HepG2 (cell line): ENCODE data around the gene LYSET. TPM values are rescaled to one million over a fixed set of nuclear protein-coding genes. Genes with fewer than 3 reads are reported as not detected.

Source experiments
- ATAC-seq: fragments of 200-7000 bp; cut with Tn5 transposase; 3 replicates; pipeline ENCODE4 v1.9.1; 2020; ENCODE audit warnings: mild to moderate bottlenecking, moderate library complexity
- BruUV-seq: library from RNA; stranded (reverse); fragments of 400-500 nt; replicated peaks from 2 replicates; lab custom pipeline; 2021; lab: Mats Ljungman, UMichigan
- CTCF ChIA-PET: fragments of 300-600 bp; formaldehyde crosslinking; extraction: SDS; loops from one replicate; lab custom pipeline; 2021; ENCODE audit warnings: low total read pairs, inconsistent platforms, low intra/inter-chr PET ratio; lab: Yijun Ruan, JAX
- POLR2A ChIA-PET: fragments of 350-600 bp; sonication (Branson Sonifier 250); formaldehyde crosslinking; loops from one replicate; lab custom pipeline; 2020; ENCODE audit warnings: antibody characterized with exemption, inconsistent platforms; lab: Yijun Ruan, JAX
- DNase-seq: peaks from one replicate; pipeline ENCODE4 v3.0.0-alpha.2; 2015; ENCODE audit warnings: low spot score
- FAIRE-seq: peaks from 3 replicates; lab custom pipeline; 2011; peaks lifted over from hg19 to GRCh38; lab: Jason Lieb, UNC
- H2AFZ ChIP-seq: one replicate; pipeline ENCODE4 v1.6.1; 2011; ENCODE audit warnings: low read length, inconsistent platforms
- H3K27ac ChIP-seq: fragments of 300-600 bp; 3 replicates; pipeline ENCODE4 v1.8.0; 2011; ENCODE audit warnings: mixed run types, mild to moderate bottlenecking, mixed read lengths, low read length, inconsistent platforms; ENCODE audit not compliant: insufficient read depth; ENCODE audit errors: extremely low read length
- H3K27me3 ChIP-seq, 2 experiments: fragments of 200-600 bp in 1 of 2; 2 replicates in 1 of 2; 3 replicates in 1 of 2; pipeline versions ENCODE4 v1.6.0 to v1.8.0; 2011; ENCODE audit warnings: low read length in 2 of 2, mild to moderate bottlenecking in 2 of 2, moderate library complexity in 2 of 2, inconsistent platforms in 1 of 2; ENCODE audit not compliant: insufficient read depth in 2 of 2, control insufficient read depth in 1 of 2
- H3K36me3 ChIP-seq, 2 experiments: fragments of 200-600 bp in 1 of 2; replicated peaks in 1 of 2; 2 replicates in 1 of 2; 3 replicates in 1 of 2; pipeline versions ENCODE4 v1.5.1 to v1.8.0; 2011; ENCODE audit warnings: low read length in 2 of 2, inconsistent platforms in 1 of 2; ENCODE audit not compliant: insufficient read depth in 2 of 2, control insufficient read depth in 1 of 2
- H3K4me1 ChIP-seq: 2 replicates; pipeline ENCODE4 v1.5.1; 2012; ENCODE audit warnings: low read length, inconsistent platforms; ENCODE audit not compliant: insufficient read depth
- H3K4me2 ChIP-seq: 2 replicates; pipeline ENCODE4 v1.6.0; 2011; ENCODE audit warnings: low read depth, low read length, inconsistent platforms
- H3K4me3 ChIP-seq, 3 experiments: fragments of 200-600 bp in 1 of 3; sonication (generic), shearing (Covaris generic) in 1 of 3; replicated peaks in 1 of 3; 2 replicates each; pipeline ENCODE4 v1.5.1; 2011 to 2016; ENCODE audit warnings: low read length in 3 of 3, inconsistent platforms in 2 of 3, low read depth in 2 of 3, mild to moderate bottlenecking in 2 of 3, control low read depth in 1 of 3, mixed read lengths in 1 of 3; ENCODE audit not compliant: insufficient read depth in 1 of 3
- H3K79me2 ChIP-seq: one replicate; pipeline ENCODE4 v1.6.1; 2011; ENCODE audit warnings: low read length, inconsistent platforms; ENCODE audit not compliant: insufficient read depth
- H3K9ac ChIP-seq: 2 replicates; pipeline ENCODE4 v1.6.0; 2011; ENCODE audit warnings: mild to moderate bottlenecking, low read depth, low read length, inconsistent platforms; ENCODE audit not compliant: insufficient read depth
- H3K9me3 ChIP-seq: 2 replicates; pipeline ENCODE4 v1.5.1; 2012; ENCODE audit warnings: mild to moderate bottlenecking, low read length
- H4K20me1 ChIP-seq: 2 replicates; pipeline ENCODE4 v1.6.0; 2011; ENCODE audit warnings: inconsistent platforms, mild to moderate bottlenecking, low read length, moderate library complexity; ENCODE audit not compliant: insufficient read depth
- FIP1L1 ChIP-seq: fragments of 200-400 bp; formaldehyde crosslinking; IDR thresholded peaks from 2 replicates; pipeline ENCODE4 v1.6.1; 2018; ENCODE audit warnings: low read depth, mild to moderate bottlenecking, low read length, moderate library complexity, borderline replicate concordance; ENCODE audit not compliant: insufficient read depth
- GLI4 ChIP-seq: sonication (generic); formaldehyde crosslinking; IDR thresholded peaks from 2 replicates; pipeline ENCODE4 v1.5.1; 2020; ENCODE audit warnings: missing genetic modification reagents, mild to moderate bottlenecking, moderate library complexity, borderline replicate concordance
- JUNB ChIP-seq: sonication (generic); formaldehyde crosslinking; IDR thresholded peaks from 2 replicates; pipeline ENCODE4 v1.8.0; 2022; ENCODE audit warnings: missing genetic modification reagents, mild to moderate bottlenecking, borderline replicate concordance
- NAIF1 ChIP-seq: sonication (generic); formaldehyde crosslinking; IDR thresholded peaks from 2 replicates; pipeline ENCODE4 v1.5.0; 2020; ENCODE audit warnings: mild to moderate bottlenecking, missing genetic modification reagents, borderline replicate concordance
- ZNF142 ChIP-seq: sonication (generic); formaldehyde crosslinking; IDR thresholded peaks from 2 replicates; pipeline ENCODE4 v1.4.0; 2020; ENCODE audit warnings: missing genetic modification reagents
- ZNF577 ChIP-seq: sonication (generic); formaldehyde crosslinking; IDR thresholded peaks from 2 replicates; pipeline ENCODE4 v1.4.0; 2020; ENCODE audit warnings: mild to moderate bottlenecking, low read depth, missing genetic modification reagents, borderline replicate concordance
- ZNF775 ChIP-seq: sonication (generic); formaldehyde crosslinking; IDR thresholded peaks from 2 replicates; pipeline ENCODE4 v1.4.0; 2020; ENCODE audit warnings: missing genetic modification reagents, mild to moderate bottlenecking, moderate library complexity, borderline replicate concordance
- ZNF788 ChIP-seq: sonication (generic); formaldehyde crosslinking; IDR thresholded peaks from 2 replicates; pipeline ENCODE4 v1.5.0; 2020; ENCODE audit warnings: mild to moderate bottlenecking, missing genetic modification reagents, borderline replicate concordance
- WGBS: methylation state at CpG from one replicate; pipeline ENCODE4 v1.1.6; 2017; ENCODE audit warnings: low lambda C conversion rate; 5-methylcytosine and 5-hydroxymethylcytosine counted together
- in situ Hi-C: cut with HindIII; loops from 2 replicates; pipeline ENCODE4 v1.10.0; 2017; ENCODE audit warnings: low pct_unique_long_range_greater_than_20kb; ENCODE audit not compliant: extremely low pct_ligation_motif_present
- intact Hi-C: fragments of 100-400 bp; cut with micrococcal nuclease; formaldehyde crosslinking; loops from one replicate; pipeline ENCODE4 v1.10.0; 2022; ENCODE audit not compliant: unreplicated experiment
- polyA plus RNA-seq, 8 experiments: library from polyadenylated mRNA; depleted of rRNA in 3 of 8; stranded (reverse) in 7 of 8; unstranded in 1 of 8; fragments of >200 nt; fragmentation: Illumina TruSeq in 4 of 8; extraction: Trizol in 4 of 8; gene quantifications; 2 replicates each; pipeline versions ENCODE4 v1.2.1 to v1.2.3, GENCODE V29; 2011 to 2016; ENCODE audit warnings: low read depth in 4 of 8, missing spikeins in 1 of 8, mixed read lengths in 1 of 8; ENCODE audit not compliant: insufficient read depth in 1 of 8
- total RNA-seq, 5 experiments: library from RNA; depleted of rRNA; stranded (reverse); fragments of >200 nt; fragmentation: Illumina TruSeq; extraction: Trizol; gene quantifications; 2 replicates each; pipeline ENCODE4 v1.2.3, GENCODE V29; 2016; ENCODE audit warnings: low read depth in 1 of 5
- TF ChIP-seq, protein P1 (sequence below): sonication (generic); formaldehyde crosslinking; IDR thresholded peaks from 2 replicates; pipeline ENCODE4 v1.4.0; 2020; ENCODE audit warnings: missing genetic modification reagents, borderline replicate concordance
- TF ChIP-seq, protein P2 (sequence below): sonication (generic); formaldehyde crosslinking; conservative IDR thresholded peaks from 2 replicates; pipeline ENCODE4 v1.8.0; 2022; ENCODE audit warnings: missing genetic modification reagents

Gene LYSET
- total and polyA plus RNA-seq, 2 of the 13 experiments (the other 11 are each of a cell fraction or from before 2014, with no cell fraction given): 19.1 to 36.6 TPM

- TF ChIP-seq, protein P1, sequence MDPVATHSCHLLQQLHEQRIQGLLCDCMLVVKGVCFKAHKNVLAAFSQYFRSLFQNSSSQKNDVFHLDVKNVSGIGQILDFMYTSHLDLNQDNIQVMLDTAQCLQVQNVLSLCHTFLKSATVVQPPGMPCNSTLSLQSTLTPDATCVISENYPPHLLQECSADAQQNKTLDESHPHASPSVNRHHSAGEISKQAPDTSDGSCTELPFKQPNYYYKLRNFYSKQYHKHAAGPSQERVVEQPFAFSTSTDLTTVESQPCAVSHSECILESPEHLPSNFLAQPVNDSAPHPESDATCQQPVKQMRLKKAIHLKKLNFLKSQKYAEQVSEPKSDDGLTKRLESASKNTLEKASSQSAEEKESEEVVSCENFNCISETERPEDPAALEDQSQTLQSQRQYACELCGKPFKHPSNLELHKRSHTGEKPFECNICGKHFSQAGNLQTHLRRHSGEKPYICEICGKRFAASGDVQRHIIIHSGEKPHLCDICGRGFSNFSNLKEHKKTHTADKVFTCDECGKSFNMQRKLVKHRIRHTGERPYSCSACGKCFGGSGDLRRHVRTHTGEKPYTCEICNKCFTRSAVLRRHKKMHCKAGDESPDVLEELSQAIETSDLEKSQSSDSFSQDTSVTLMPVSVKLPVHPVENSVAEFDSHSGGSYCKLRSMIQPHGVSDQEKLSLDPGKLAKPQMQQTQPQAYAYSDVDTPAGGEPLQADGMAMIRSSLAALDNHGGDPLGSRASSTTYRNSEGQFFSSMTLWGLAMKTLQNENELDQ (CRISPR knock-in tag): no peak
Observed at GRCh38 chr14:93207468-93208308, 22.6 kb downstream of the LYSET start (continued).

DNA sequence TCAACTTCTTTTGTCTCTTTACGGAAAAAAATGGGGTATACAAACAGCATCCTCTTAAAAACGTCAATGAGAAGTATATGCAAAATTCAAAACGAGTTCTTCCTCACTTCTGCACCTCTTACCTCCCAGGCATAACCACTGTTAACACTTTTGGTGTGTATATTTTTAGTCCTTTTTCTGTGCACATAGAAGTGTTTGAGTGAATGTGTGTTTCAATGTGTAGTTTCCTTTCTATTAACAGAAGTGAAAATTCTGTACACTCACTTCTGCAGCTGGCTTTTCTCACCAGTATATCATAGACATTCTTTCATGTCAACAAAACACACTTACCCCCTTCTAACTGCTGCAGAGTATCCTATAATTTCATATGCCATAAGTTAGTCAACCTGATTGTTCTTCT is 27.3 kb downstream of the LYSET start:
- 75% methylated on average over 3 of the region's 3 CpGs for WGBS
- H3K9ac ChIP-seq: no peak overlapping the region
- peaks cover 13% of the 10 kb centered on the region for H3K4me1 ChIP-seq
- H3K27ac ChIP-seq: no peak overlapping the region
- no peak for ATAC-seq
- DNase-seq: no peak
- H4K20me1 ChIP-seq: no peaks in the 10 kb centered on the region
- no peak overlapping the region for H3K4me2 ChIP-seq
- ChIA-PET POLR2A (no interaction called here), CTCF (no interaction called here)
- no peak overlapping the region for H3K4me3 ChIP-seq
- intact Hi-C loops (no loop called here), in situ Hi-C loops (no loop called here)
- no peaks in the 10 kb centered on the region for H3K9me3 ChIP-seq
- H3K79me2 ChIP-seq: peaks cover 9% of the 10 kb centered on the region
- FAIRE-seq: no peak
- peaks cover 1 to 10% of the 10 kb centered on the region in 2 experiments; a peak in 4 of 5 replicates for H3K36me3 ChIP-seq
- H3K27me3 ChIP-seq: no peaks in the 10 kb centered on the region; a peak in 1 of 5 replicates
- H2AFZ ChIP-seq: no peak overlapping the region
- no TSS peak for BruUV-seq
- TF ChIP-seq ZNF775 (CRISPR knock-in tag) (no peak), ZNF788 (CRISPR knock-in tag) (no peak), JUNB (CRISPR knock-in tag) (no peak), ZNF577 (no peak), FIP1L1 (no peak), NAIF1 (CRISPR knock-in tag) (no peak), GLI4 (no peak), ZNF142 (CRISPR knock-in tag) (no peak)
- TF ChIP-seq, protein P2, sequence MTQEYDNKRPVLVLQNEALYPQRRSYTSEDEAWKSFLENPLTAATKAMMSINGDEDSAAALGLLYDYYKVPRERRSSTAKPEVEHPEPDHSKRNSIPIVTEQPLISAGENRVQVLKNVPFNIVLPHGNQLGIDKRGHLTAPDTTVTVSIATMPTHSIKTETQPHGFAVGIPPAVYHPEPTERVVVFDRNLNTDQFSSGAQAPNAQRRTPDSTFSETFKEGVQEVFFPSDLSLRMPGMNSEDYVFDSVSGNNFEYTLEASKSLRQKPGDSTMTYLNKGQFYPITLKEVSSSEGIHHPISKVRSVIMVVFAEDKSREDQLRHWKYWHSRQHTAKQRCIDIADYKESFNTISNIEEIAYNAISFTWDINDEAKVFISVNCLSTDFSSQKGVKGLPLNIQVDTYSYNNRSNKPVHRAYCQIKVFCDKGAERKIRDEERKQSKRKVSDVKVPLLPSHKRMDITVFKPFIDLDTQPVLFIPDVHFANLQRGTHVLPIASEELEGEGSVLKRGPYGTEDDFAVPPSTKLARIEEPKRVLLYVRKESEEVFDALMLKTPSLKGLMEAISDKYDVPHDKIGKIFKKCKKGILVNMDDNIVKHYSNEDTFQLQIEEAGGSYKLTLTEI (CRISPR knock-in tag): no peak
